ENCODE measurements around the gene COL8A1.

DNA sequence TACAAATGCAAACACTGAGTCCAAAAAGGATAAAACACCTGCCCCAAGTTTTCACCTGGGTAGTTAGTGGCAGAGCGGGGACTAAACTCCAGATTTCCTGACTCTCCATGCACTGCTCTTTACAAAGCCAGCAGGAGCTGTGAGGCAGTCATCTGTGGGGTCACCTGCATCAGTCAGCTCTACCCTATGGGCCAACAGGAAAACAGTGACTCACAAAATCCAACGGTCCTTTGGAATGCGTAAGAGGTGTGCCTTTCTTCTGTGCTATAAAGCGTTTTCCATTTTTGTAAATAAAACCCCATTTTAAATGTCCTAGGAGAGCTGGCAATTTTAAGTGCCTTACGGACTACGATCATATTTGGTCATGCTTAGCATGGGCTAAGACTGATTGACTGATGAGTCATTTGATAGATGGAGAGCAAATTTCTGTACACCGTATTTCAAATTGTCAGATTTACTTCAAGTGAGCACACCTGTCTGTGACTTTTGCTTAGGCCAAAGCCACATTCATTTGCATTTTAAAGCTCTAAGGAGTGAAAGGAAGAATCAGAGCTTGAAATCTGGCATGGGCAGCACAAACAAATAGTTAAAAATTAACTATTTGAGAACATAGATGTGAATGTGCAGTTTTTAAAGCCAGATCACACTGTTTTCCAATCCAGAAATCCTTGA is 4.4 kb upstream of the COL8A1 start:
- TF ChIP-seq, protein P1, sequence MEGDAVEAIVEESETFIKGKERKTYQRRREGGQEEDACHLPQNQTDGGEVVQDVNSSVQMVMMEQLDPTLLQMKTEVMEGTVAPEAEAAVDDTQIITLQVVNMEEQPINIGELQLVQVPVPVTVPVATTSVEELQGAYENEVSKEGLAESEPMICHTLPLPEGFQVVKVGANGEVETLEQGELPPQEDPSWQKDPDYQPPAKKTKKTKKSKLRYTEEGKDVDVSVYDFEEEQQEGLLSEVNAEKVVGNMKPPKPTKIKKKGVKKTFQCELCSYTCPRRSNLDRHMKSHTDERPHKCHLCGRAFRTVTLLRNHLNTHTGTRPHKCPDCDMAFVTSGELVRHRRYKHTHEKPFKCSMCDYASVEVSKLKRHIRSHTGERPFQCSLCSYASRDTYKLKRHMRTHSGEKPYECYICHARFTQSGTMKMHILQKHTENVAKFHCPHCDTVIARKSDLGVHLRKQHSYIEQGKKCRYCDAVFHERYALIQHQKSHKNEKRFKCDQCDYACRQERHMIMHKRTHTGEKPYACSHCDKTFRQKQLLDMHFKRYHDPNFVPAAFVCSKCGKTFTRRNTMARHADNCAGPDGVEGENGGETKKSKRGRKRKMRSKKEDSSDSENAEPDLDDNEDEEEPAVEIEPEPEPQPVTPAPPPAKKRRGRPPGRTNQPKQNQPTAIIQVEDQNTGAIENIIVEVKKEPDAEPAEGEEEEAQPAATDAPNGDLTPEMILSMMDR (IDR thresholded peaks at IDR 0.05): no peak
- no peak for TF ChIP-seq EZH2 (IDR thresholded peaks at IDR 0.05; ENCODE audit: borderline replicate concordance, insufficient read depth, low read depth, low read length, poor library complexity, severe bottlenecking)
